SIG-M5 treated with dmso at 0.1 percent for 504 hours (cell line): ENCODE measurements around the gene TMEM243.
A peak's percentile ranks its signal among the peaks of the same experiment; 100 is the strongest.

Experiments
- DNase-seq: peaks from one replicate; lab custom pipeline; 2025; ENCODE audit not compliant: unreplicated experiment; lab: John Stamatoyannopoulos, UW

Gene TMEM243

GRCh38 chr7:87164433-87164832 is 55.1 kb downstream of the TMEM243 start:
- DNase-seq, result no peak

GRCh38 chr7:87159538-87159937 is 60.0 kb downstream of the TMEM243 start:
- DNase-seq, result no peak

- DNase-seq, result no peak
Measured at GRCh38 chr7:87156709-87157108, 62.8 kb downstream of the TMEM243 start.

- DNase-seq, result no peak
Measured at GRCh38 chr7:87155788-87156187, 63.7 kb downstream of the TMEM243 start.

- no peak for DNase-seq
Measured at GRCh38 chr7:87154569-87154968, 65.0 kb downstream of the TMEM243 start.

DNA sequence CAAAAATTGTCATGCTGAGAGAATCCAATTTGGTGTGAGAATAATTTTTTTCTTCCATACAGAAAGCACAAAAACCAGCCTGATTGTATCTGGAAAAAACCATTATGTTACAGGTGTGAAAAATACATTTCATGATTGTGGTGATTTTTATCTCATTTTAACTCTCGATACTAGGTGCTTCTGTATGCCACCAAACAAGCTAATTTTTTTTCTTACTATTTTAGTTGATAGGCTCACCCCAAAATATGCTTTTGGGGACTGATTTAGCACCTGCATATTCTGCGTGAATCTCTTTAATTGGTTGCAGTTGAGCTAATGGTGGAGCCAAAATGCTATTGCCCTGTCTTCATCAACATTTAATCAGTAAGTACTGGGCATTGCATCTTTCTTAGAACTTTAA is 65.4 kb downstream of the TMEM243 start:
- DNase-seq, result no peak

GRCh38 chr7:87152897-87153641 is 66.5 kb downstream of the TMEM243 start:
- DNase-seq, result peak; percentile 26

DNA sequence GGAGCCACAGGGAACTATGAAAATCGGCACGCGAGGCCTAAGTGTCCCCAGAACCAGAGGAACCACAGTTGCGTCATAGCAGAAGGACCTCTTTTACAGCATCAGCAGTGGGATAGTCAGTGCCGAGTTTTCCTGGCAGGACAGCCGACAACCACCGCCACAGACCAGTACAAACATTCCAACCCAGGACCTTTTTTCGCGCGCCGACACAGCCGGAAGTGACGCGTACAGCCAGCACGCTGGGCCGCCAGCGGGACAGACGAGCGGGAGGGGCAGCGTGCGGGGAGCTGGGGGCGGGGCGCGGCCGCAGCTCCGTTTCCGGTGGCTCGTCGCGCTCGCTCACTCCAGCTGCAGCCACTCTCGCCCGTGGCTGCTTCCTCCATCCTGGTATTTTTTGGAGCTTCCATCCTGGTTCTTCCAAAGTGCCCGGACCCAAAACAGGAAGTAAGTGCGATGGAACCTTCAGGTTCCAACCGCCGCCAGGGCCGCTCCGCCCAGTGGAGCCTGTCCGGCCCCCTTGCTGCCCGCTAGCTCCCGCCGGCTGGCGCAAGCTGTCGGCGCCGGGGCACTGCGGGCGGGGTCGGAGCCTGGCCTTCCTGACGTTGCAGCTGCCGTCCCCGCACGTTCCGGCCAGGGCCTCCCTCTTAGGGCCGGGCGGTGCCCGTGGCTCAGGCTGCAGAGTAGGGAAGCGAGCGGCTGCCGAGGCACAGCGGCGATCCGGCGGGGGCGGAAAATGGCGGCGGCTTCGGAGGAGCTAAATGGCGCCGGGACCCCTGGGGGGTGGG is 67.2 kb downstream of the TMEM243 start, which contains the start of gene DMTF1:
DMTF1 (plus strand) TSS at position 342 of the 785 bp plus-strand sequence. CDS start 12,489 bp downstream, outside the sequence.
- DNase-seq, result peak; percentile 88

- DNase-seq, result peak; percentile 72
Measured at GRCh38 chr7:87151729-87152111, 67.8 kb downstream of the TMEM243 start.

- no peak for DNase-seq
Measured at GRCh38 chr7:87151002-87151728, 68.4 kb downstream of the TMEM243 start.

GRCh38 chr7:87148332-87148955 is 71.1 kb downstream of the TMEM243 start:
- peak; percentile 9 for DNase-seq

DNA sequence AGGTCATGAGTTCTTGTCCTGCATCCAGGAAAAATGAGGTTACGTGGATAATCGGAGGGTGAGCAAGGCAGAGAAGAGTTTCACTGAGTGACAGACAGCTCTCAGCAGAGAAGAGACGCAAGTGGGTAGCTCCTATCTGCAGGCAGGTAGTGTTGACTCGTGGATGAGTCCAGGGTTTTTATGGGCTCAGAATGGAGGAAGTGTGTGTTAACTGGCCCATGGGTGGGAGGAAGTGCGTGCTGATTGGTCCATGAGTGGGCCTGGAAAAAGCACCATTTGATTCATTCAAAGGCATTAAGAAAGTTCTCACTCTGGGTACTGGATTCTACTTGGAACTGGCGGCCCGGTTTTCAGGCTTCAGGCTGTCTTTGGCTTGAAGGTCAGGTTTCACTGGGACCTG is 72.0 kb downstream of the TMEM243 start:
- DNase-seq, result no peak

DNA sequence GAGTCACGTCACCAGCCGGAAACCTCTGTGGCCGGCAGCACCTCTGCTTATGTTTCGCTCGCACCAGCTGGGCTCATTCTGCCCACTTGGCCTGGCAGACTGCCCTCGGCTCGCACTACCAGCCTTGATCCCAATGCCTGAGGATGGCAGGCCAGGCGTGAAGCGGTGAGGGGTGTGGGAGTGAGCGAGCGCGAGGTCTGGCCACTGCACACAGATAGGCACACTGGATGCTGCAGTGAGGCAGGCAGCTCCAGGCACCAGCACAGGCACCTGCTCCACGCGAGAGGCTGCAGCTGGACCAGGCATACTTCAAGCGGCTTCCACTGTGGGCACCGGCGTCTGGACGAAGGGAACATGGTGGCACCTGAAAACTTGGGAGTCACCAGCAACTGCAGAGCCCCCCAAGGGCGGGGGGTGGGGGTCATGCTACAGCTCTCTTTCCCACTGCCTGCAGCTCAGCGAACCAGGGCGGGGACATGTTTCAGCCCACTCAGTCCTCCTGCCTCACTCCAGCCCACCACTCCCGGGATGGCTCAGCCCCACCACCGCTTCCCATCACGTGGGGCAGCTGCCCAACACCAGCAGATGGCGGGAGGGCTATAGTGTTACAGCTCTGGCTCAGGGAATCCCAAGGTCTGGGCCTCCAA is 72.7 kb downstream of the TMEM243 start:
- no peak for DNase-seq
